Activated T-cell treated with anti-CD3 and anti-CD28 coated beads, Interleukin-2, amount 50 U/mL, for 24 hours (primary cell): ENCODE measurements around the gene RGMA.

Source experiments
- DNase-seq: peaks from one replicate; pipeline ENCODE4 v3.0.0-alpha.2; 2020
- H3K27ac Mint-ChIP-seq: 2 replicates; pipeline ENCODE4 v1.8.0; 2020; ENCODE audit warnings: mild to moderate bottlenecking, mixed read lengths
- H3K27me3 Mint-ChIP-seq: 2 replicates; pipeline ENCODE4 v1.8.0; 2020; ENCODE audit warnings: mixed read lengths
- H3K36me3 Mint-ChIP-seq: 2 replicates; pipeline ENCODE4 v1.8.0; 2020; ENCODE audit warnings: low read depth, mixed read lengths
- H3K4me1 Mint-ChIP-seq: 2 replicates; pipeline ENCODE4 v1.8.0; 2020; ENCODE audit warnings: low read depth, mixed read lengths
- H3K4me3 Mint-ChIP-seq: 2 replicates; pipeline ENCODE4 v1.8.0; 2020; ENCODE audit warnings: mild to moderate bottlenecking, moderate library complexity, mixed read lengths
- H3K9me3 Mint-ChIP-seq: 2 replicates; pipeline ENCODE4 v1.8.0; 2020; ENCODE audit warnings: mixed read lengths

Gene RGMA

GRCh38 chr15:93111451-93111850 is 22.4 kb upstream of the RGMA start:
- no peak for DNase-seq
- peaks cover 59% of the 10 kb centered on the region for H3K27me3 Mint-ChIP-seq
- no peak overlapping the region for H3K4me3 Mint-ChIP-seq
- H3K27ac Mint-ChIP-seq, result no peak overlapping the region
- H3K9me3 Mint-ChIP-seq, result no peaks in the 10 kb centered on the region
- no peaks in the 10 kb centered on the region for H3K36me3 Mint-ChIP-seq
- H3K4me1 Mint-ChIP-seq, result peaks cover 3% of the 10 kb centered on the region

DNA sequence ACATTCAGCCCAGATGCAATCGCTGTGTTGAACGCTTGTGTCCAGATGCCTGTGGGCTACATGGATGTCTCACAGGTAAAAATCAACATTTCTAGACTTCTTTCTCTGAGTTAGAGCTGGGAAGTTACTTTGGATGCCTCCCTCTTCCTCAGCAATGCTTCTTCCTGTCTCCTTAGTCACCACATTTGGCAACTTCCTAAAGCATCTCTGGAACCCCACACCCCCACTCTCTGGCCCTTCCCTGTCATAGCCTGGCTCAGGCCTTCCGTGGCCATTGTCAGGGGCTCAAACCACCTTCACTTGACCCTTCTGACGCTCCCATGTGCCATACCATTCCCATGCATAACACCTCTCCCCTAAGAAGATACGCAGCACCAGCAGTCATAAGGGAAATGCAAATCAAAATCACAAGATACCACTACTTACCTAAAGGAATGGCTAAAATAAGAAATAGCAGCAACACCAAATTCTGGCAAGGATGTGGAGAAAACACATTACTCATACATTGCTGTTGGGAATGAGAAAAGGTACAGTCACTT is 21.6 kb upstream of the RGMA start:
- Mint-ChIP-seq H3K36me3 (no peaks in the 10 kb centered on the region), H3K27ac (no peak overlapping the region), H3K4me1 (peaks cover 3% of the 10 kb centered on the region), H3K9me3 (no peaks in the 10 kb centered on the region), H3K27me3 (peaks cover 60% of the 10 kb centered on the region), H3K4me3 (no peak overlapping the region)
- DNase-seq, result no peak

- Mint-ChIP-seq H3K4me3 (no peak overlapping the region), H3K27me3 (peaks cover 62% of the 10 kb centered on the region), H3K36me3 (no peaks in the 10 kb centered on the region)
These were observed 20.5 kb upstream of the RGMA start for GRCh38 chr15:93109336-93110102.

DNA sequence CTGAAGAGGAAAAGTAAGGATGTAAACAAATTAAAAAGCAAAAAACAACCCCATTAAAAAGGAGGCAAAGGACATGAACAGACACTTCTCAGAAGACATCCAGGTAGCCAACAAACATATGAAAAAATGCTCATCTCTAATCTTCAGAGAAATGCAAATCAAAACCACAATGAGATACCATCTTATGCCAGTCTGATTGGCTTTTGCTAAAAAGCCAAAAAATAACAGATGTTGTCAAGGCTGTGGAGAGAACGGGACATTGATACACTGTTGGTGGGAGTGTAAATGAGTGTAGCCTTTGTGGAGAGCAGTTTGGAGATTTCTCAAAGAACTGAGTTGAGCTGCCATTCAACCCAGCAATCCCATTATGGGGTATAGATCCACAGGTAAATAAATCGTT is 18.6 kb upstream of the RGMA start:
- H3K4me3 Mint-ChIP-seq, result no peak overlapping the region

More at GRCh38 chr15:93109336-93110102, 20.5 kb upstream of the RGMA start:
- peaks cover 3% of the 10 kb centered on the region for H3K4me1 Mint-ChIP-seq
- no peak for DNase-seq
- no peaks in the 10 kb centered on the region for H3K9me3 Mint-ChIP-seq
- H3K27ac Mint-ChIP-seq, result no peak overlapping the region

GRCh38 chr15:93105485-93105884 is 16.5 kb upstream of the RGMA start:
- DNase-seq, result no peak
- Mint-ChIP-seq H3K4me3 (no peak overlapping the region), H3K4me1 (peaks cover 3% of the 10 kb centered on the region), H3K9me3 (no peaks in the 10 kb centered on the region), H3K27ac (no peak overlapping the region), H3K36me3 (no peaks in the 10 kb centered on the region), H3K27me3 (peaks cover 47% of the 10 kb centered on the region)

More for the DNA sequence above, 18.6 kb upstream of the RGMA start:
- Mint-ChIP-seq H3K27ac (no peak overlapping the region), H3K4me1 (peaks cover 3% of the 10 kb centered on the region), H3K36me3 (no peaks in the 10 kb centered on the region), H3K27me3 (peaks cover 63% of the 10 kb centered on the region), H3K9me3 (no peaks in the 10 kb centered on the region)
- no peak for DNase-seq

DNA sequence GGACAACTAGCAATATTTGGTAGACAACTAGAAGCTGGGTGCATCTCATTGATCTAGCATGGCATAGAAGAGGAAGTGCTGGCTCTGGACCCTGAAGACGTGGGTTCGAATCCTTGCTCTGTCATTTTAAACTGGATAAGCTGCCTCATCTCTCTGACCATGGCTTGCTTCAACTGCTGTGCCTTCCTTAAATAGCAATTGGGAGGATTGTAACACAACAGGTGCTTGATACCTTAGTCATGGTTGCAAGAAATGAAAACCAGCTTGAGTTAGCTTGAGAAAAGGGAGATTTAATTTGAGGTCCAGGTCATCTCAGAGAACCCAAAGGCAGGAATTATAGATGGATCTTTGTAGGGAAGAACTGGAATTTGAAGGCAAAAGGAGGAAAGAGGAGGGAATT is 14.8 kb upstream of the RGMA start:
- no peaks in the 10 kb centered on the region for H3K4me1 Mint-ChIP-seq
- no peak overlapping the region for H3K27ac Mint-ChIP-seq
- peaks cover 35% of the 10 kb centered on the region for H3K27me3 Mint-ChIP-seq
- no peaks in the 10 kb centered on the region for H3K9me3 Mint-ChIP-seq
- H3K36me3 Mint-ChIP-seq, result no peaks in the 10 kb centered on the region
- DNase-seq, result no peak
- no peak overlapping the region for H3K4me3 Mint-ChIP-seq

DNA sequence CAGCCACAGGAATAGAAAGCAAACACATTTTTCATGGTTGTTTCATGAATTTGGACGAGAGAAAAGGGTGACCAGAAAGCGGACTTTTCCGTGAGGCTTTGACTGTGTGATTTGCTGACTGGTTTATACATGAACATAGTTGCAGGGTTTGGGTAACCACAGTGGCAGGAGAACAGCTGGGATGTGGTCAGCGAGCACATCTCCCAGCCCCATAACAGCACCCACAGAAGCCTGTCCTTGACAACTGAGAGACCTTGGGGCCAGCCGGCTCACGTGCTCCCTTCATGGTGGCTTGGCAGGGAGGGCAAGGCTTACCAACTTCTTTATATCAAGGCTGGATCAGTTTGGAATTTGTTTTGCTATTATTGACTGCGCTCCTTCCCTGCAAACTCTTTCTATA is 13.2 kb upstream of the RGMA start:
- Mint-ChIP-seq H3K4me1 (no peaks in the 10 kb centered on the region), H3K27ac (no peak overlapping the region), H3K36me3 (no peaks in the 10 kb centered on the region), H3K27me3 (peaks cover 19% of the 10 kb centered on the region), H3K9me3 (no peaks in the 10 kb centered on the region), H3K4me3 (no peak overlapping the region)
- DNase-seq, result no peak

DNA sequence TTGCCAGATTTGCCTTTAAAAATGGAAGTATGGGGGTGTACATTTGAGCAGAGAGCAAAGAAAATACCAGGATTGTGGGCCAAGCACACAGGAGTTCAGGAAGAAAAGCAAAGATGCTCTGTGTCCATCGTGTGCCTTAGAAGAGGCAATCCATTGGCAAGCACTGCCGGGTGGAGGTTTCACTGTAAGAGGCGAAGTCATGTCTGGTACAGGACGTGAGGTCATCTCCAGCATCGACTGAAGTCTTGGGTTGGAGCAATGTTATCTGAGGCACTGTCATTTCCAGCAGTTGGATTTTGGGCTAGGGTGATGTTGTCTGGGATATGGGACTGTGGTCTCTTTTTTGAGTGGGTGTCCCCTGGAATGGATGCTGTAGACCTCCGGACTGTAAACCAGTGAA is 4.8 kb upstream of the RGMA start:
- Mint-ChIP-seq H3K4me3 (no peak overlapping the region), H3K36me3 (no peaks in the 10 kb centered on the region), H3K4me1 (peaks cover 3% of the 10 kb centered on the region), H3K27me3 (peaks cover 23% of the 10 kb centered on the region), H3K9me3 (no peaks in the 10 kb centered on the region), H3K27ac (no peak overlapping the region)
- no peak for DNase-seq

DNA sequence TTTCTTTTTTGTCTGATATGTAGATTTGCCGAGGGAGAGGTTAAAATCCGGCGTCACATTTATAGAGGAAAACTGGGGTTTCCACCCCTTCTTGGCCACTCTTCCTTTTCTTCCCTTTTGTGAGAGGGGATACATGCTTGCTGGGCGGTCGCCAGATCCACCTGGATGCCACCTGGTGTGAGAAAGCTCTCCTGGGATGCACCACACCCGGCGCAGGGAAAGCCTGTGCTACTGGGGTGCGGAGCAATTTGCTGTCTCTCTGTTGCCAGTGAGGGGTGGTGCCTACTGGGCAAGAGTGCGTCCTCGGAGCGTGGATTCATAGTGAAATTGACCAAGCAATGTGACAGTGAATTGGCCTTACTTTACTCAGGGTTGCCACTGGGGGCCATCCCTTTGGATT is 2.5 kb upstream of the RGMA start:
- Mint-ChIP-seq H3K27ac (no peak overlapping the region), H3K36me3 (no peaks in the 10 kb centered on the region), H3K4me3 (no peak overlapping the region), H3K9me3 (no peaks in the 10 kb centered on the region), H3K4me1 (peaks cover 13% of the 10 kb centered on the region), H3K27me3 (peaks cover 44% of the 10 kb centered on the region)
- DNase-seq, result no peak

DNA sequence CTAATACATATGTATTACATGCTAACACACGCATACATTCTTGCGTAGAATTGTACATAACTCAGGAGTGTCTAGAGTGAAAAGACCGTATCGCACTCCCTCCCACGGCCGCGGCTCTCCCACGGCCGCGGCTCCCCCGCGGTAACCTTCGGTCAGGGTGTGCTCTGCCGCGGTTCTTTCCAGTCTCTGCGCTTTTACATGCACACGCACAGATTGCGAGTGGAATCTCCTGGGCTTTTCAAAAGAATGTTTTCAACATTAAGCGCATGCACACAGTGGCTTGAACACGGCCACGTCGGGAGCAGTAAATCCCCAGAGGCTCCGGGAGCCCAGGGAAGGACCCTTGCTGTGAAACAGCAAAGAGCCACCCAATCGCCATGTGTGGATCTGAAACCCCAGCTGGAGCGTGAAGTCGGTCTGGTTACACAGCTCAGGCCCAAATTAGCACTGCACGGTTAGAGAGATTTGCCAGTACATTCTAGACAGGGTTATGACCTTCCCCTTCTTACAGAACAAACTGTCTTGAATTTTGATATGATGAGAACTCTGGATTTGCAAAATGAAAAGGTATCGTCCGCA is 805 bp upstream of the RGMA start:
- Mint-ChIP-seq H3K4me3 (peak overlapping the region; percentile 55), H3K9me3 (no peaks in the 10 kb centered on the region), H3K27ac (no peak overlapping the region), H3K36me3 (no peaks in the 10 kb centered on the region), H3K4me1 (peaks cover 13% of the 10 kb centered on the region), H3K27me3 (peaks cover 59% of the 10 kb centered on the region)
- DNase-seq, result no peak

GRCh38 chr15:93088200-93088980 is 621 bp downstream of the RGMA start:
- peaks cover 13% of the 10 kb centered on the region for H3K4me1 Mint-ChIP-seq
- H3K4me3 Mint-ChIP-seq, result peak overlapping the region; percentile 71
- peak; percentile 60 for DNase-seq
- no peaks in the 10 kb centered on the region for H3K36me3 Mint-ChIP-seq
- no peak overlapping the region for H3K27ac Mint-ChIP-seq
- no peaks in the 10 kb centered on the region for H3K9me3 Mint-ChIP-seq
- H3K27me3 Mint-ChIP-seq, result peaks cover 68% of the 10 kb centered on the region

GRCh38 chr15:93087825-93088199 is 1.2 kb downstream of the RGMA start:
- Mint-ChIP-seq H3K4me3 (peak overlapping the region; percentile 71), H3K4me1 (peaks cover 13% of the 10 kb centered on the region), H3K36me3 (no peaks in the 10 kb centered on the region), H3K9me3 (no peaks in the 10 kb centered on the region), H3K27ac (no peak overlapping the region), H3K27me3 (peaks cover 73% of the 10 kb centered on the region)
- peak; percentile 76 for DNase-seq

- H3K4me3 Mint-ChIP-seq, result no peak overlapping the region
- no peaks in the 10 kb centered on the region for H3K9me3 Mint-ChIP-seq
- DNase-seq, result no peak
- peaks cover 79% of the 10 kb centered on the region for H3K27me3 Mint-ChIP-seq
- no peak overlapping the region for H3K27ac Mint-ChIP-seq
- H3K4me1 Mint-ChIP-seq, result peaks cover 13% of the 10 kb centered on the region
- H3K36me3 Mint-ChIP-seq, result no peaks in the 10 kb centered on the region
These were observed 2.2 kb downstream of the RGMA start for GRCh38 chr15:93086791-93087190.

DNA sequence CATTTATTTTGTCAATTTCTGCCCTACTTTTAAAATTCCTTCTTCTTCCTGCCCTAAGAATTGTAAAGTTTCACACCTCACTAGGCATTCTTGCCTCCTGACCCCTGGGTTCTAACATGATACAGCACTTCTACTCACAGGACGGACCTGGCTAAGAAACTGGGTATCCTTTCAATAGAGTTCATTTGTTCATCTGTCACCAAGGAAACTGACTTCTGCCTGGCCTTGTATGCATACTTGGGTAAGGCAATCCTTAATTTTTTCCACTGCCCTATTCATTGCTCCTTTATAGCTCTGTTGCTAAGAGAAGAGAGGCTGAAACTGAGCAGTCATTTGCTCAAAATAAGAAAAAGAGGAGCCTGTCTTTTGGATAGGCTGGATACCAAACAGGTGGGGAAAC is 3.3 kb downstream of the RGMA start:
- H3K27me3 Mint-ChIP-seq, result peaks cover 80% of the 10 kb centered on the region

GRCh38 chr15:93082861-93083260 is 6.2 kb downstream of the RGMA start:
- Mint-ChIP-seq H3K36me3 (no peaks in the 10 kb centered on the region), H3K27ac (no peak overlapping the region), H3K4me1 (peaks cover 4% of the 10 kb centered on the region), H3K4me3 (no peak overlapping the region), H3K27me3 (peaks cover 76% of the 10 kb centered on the region), H3K9me3 (no peaks in the 10 kb centered on the region)
- no peak for DNase-seq

More for the DNA sequence above, 3.3 kb downstream of the RGMA start:
- H3K4me3 Mint-ChIP-seq, result no peak overlapping the region
- no peak overlapping the region for H3K27ac Mint-ChIP-seq
- no peaks in the 10 kb centered on the region for H3K36me3 Mint-ChIP-seq
- H3K4me1 Mint-ChIP-seq, result peaks cover 13% of the 10 kb centered on the region
- no peak for DNase-seq
- no peaks in the 10 kb centered on the region for H3K9me3 Mint-ChIP-seq
